HG03354 (cell line): ENCODE data around the gene DTL.

Experiments
- ATAC-seq: cut with Tn5 transposase; IDR thresholded peaks from one replicate; pipeline ENCODE4 v1.9.1; 2021; ENCODE audit warnings: mild to moderate bottlenecking; ENCODE audit not compliant: unreplicated experiment, poor library complexity, severe bottlenecking

Gene DTL

DNA sequence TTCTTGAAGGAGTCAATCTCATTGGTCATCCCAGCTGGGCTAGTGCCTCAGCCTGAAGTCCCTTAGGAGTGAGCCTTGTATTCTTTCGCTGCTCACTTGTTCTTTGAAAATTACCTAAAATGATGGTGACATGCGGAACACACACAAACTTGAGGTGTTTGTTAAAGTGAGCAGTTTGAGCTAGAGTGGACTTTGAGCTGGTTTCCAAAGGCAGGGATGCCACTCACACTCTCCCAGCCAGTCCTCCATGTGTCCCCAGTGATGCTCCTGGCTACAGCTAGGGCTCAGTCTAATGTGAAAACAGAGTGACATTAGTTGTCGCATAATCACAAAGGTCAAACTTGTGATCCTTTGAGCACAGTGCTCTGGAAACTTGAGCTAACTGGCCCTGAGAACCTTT lies 84.3 kb downstream of the DTL start:
- ATAC-seq, result no peak

DNA sequence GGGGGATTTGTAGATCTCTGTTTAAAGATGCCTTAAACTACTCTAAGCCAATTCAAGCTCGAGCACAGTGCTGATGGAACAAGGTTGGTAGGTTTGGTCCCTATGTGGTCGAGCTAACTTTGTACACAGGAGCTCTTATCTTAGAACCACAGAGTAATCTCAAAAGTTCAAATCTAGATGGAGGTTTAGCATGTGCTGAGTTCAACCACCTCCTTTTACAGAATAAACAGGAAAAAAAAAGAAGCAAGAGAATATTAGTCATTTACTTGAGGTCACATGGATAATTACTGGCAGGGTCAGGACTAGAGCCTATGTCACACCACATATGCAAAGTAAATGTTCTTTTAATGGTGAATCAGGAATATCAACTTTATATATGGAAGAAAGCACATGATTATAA lies 86.2 kb downstream of the DTL start:
- no peak for ATAC-seq

DNA sequence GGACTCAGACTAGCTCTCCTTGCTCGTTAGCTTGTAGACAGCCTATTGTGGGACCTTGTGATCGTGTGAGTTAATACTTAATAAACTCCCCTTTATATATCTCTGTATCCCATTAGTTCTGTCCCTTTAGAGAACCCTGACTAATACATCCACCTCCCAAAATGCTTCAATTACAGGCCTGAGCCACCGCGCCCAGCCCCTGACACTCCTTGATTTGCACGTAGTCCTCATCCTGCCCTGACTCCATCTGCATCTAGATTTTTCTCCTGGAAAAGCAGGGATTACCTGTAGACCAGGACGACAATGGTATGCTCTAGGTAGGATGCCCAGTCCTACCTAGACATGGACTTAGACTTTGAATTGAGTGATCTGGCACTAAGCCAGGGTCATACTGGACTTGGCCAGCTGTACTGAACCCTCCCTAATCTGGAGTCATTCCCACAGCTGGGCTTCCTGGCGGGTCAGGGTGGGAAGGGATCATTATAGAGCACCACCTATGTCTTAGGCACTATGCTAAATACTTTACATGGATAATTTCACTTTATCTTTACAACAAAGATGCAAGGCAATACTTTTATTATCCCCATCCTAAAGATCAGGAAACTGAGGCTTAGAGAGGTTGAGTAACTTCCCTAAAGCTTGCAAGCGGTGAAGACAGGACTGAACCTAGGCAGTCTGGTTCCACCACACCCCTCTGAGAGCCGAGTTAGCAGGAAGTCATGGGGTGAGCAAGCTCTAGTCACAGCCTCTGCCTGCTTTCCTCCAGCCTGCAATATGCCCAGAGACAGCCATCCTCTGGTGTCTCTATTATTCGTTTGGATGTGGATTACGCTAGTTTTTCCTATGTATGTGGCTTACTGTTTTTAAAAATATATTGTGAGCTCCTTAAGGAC lies 89.4 kb downstream of the DTL start:
- ATAC-seq, result no peak

DNA sequence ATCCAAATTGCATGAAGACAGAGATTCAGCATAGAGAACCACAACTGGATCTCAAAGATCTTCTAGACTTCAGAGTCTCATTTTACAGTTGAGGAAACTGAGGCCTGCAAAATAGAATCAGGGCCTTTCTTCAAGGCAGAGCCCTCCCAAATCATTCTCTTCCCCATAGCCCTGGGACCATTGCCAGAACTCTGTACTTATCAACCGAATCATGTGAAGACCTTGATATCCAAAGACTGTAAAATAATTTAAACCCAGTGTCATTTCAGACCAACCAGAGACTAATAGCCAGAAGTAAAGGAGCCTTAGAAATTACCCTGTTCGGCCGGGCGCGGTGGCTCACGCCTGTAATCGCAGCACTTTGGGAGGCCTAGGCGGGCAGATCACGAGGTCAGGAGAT lies 90.1 kb downstream of the DTL start:
- no peak for ATAC-seq

DNA sequence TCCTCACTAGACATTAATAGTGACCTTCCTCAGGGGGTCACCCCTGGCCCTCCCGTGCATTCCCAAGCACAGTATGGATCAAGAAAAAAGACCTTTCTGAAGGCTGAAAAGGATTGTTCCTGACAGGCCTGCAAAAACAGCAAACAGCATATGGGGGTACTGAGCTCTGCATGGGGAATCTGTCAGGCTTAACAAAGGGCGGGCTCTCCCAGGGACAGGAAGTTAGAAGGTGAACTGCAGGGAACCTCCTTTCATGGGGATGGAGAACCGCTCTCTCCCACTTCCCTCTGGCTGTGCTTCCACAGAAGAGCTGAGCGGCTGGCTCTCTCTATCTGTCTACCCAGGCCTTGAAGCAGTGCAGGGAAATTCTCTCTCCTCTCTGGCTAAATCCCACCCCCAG lies 91.7 kb downstream of the DTL start:
- no peak for ATAC-seq

DNA sequence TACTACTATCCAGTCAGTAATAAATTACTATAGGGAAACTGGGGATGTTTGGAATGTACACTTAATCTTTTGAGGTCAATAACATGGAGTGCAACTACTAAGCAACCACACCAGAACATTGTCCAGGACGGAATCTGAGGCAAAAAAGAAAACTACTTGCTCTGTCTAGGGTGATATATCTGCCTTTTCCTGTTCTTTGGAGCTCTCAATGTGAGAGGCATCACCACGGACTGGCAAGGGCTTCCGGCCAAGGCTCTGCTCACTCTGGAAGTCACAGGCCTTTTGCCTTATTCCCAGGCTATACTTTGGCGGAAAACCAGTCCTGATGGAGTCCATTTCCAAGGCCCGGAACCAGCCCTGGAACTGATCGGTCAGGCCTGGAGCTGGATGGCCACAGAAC lies 94.2 kb downstream of the DTL start:
- ATAC-seq, result no peak

DNA sequence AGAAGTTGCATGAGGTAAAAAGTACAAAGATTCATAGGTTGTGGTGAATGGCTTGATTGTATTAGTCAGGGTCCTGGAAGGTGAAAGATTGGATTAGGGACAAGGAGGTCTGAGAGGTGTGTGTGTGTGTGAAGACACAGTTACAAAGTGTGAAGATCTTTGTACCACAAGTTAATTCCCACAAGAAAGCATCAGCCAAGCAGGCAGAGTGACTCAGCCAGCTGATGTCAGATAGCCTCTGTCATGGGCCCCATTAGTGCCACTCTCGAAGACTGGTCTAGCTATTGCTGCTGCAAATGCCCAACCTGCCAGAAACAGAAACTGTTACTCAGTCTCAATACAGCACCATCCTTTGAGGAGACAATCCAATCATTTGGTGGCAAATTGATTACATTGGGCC lies 96.5 kb downstream of the DTL start:
- ATAC-seq, result no peak

DNA sequence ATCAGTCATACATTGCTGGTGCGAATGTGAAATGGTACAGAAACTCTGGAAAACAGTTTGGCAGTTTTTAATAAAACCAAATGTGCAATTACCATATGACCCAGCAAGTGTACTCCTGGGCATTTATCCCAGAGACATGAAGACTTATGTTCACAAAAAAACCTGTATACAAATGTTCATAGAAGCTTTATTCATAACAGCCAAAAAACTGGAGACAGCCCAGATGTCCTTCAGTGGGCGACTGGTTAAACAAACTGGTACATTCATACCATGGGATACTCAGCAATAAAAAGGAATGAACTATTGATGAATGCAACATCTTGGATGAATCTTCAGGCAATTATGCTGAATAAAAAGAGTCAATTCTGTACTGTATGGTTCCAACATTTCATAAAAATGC lies 97.8 kb downstream of the DTL start:
- no peak for ATAC-seq

DNA sequence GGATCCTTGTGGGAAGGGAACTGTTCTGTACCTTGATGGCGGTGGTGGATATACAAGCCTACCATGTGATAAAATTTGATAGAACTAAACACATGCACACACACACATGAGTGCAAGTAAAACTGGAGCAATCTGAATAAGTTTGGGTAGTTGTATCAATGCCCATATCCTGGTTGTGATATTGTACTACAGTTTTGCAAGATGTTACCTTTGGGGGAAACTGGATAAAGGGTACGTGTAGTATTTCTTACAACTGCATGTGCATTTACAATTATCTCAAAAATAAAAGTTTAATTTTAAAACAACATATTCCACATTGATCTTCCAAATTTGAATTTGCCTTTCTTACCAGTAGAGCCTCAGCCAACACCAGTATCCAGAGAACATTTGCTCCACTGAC lies 99.6 kb downstream of the DTL start:
- no peak for ATAC-seq

DNA sequence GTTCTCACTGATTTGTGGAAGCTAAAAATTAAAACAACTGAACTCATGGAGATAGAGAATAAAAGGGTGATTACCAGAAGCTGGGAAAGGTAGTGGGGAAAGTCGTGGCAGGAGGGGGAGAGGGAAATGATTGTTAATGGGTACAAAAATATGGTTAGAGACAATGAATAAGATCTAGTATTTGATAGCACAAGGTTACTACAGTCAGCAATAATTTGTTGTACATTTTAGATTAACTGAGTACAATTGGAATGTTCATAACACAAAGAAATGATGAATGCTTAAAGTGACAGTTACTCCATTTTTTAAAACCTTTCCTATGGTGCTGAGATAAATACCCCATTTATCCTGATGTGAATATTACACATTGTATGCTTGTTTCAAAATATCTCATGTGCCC lies 102.3 kb downstream of the DTL start:
- no peak for ATAC-seq

DNA sequence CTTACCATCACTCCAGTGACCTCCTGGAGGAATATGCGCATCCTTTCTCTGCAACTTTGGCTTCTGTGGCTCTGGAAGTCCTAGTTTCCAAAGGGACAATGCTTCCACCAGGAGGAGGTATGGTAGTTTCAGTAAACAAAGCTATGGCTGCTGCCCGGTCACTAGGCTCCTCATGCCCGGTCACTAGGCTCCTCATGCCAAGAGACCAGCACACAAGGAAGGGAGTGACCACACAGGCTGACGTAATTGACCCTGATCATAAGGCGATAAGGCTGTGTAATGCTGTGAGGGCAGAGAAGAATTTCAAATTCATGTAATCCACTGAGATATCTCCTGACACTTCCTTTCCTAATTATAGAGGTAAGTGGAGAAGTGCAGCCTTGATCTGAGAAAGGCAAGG lies 102.9 kb downstream of the DTL start:
- ATAC-seq, result no peak

DNA sequence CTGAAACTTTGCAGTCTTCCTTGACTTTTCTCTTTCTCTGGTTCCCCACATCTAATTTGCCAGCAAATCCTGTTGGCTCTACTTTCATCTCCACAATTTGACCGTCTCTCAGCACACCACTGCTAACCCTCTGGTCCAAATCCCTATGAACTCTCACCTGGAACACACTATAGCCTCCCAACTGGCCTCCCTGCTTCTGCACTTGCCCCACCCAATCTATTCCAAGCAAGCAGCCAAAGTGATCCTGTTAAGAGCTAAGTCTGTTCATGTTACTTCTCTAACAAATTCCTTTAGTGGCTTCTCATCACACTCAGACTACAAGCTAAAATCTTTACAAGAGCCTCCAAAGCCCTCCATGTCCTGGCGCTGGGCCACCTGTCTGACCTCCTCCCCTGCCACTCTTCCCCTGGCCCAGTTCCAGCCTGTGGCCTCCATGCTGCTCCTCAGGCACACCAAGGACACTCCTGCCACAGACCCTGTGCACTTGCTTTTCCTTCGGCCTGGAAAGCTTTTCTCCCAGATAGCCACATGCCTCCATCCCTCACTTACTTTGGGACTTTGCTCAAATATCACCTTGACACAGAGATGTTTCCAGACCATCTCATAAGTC lies 104.1 kb downstream of the DTL start:
- no peak for ATAC-seq

DNA sequence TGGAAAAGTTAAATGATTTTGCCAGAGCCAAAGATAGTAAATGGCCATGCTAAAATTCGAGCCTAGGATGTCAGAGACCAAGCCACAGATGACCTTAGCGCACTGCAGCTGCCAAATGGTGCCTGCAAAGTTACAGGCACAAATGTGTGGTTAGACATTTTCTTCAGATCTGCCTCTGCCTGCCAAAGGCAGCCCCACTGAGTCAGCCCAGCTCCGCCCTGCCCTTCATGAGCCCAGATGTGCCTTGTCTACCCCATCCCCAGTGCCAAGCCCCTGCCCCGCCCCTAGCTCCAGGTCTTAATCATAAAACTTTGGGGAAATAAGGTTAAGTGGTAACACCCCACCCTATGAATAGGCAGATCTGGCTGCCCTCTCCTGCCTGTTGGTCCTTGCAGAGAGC lies 105.9 kb downstream of the DTL start:
- ATAC-seq, result no peak

DNA sequence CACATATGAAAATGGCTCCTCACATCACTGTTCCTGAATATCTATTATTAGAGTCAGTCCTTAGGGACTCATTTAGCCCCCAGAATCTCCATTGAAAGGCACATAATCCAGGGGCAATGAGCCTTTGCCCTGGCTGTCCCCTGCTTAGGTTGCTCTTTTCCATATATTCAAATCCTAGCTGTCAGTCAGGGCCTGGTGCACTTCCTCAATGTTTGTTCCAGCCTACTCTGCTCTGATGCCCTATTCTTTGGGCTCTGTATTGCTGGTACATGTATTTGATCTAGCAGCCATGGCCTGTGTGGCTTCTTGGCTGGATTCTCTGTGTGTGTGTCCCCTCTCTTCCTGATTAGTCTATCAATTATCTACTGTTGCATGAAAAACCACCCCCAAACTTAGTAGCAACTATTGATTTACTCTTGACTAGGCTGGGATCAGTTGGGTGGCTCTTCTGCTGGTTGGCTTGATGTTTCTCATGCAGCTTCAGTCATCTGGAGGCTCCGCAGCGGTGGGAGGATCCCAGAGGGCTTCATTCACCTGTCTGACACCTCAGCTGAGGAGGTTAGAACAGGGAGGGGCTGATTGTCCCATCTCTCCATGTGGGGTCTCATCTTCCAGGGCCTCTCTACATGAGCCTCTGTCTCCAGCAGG lies 107.5 kb downstream of the DTL start:
- ATAC-seq, result no peak

DNA sequence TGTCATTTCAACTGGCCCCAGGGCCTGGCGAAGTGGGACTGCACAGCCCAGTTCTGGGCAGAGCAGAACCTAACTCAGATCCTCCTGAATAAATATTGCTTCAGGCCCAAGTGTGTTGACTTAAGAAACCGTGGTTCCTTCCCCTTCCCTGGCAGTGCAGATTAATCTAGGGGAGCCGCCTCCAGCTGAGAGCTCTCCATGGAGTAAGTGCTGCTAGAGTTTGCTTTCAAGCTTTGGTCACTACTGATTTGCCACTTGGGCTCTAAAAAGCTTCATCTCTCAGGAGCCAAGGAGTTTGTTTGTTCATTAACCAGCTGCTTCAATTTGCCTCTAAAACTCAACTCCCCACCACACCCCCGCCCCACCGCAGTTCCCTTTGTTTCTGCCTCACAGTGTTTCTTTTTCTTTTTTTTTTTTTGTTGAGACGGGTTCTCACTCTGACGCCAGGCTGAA lies 112.1 kb downstream of the DTL start:
- no peak for ATAC-seq

DNA sequence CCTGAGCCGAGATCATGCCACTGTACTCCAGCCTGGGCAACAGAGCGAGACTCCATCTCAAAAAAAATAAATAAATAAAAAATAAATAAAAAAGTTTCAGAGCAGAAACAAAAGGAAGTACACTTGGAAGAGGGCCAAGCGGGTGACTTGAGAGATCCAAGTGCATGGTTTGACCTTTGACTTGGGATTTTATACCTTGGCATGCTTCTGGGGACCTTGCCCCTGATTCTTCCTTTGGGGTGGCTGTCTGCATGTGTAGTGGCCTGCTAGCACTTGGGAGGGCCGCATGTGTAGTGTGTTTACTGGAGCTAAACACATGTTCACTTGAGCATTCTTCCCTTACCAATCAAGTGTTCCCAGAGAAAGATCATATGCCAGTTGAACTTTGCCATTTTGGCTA lies 114.0 kb downstream of the DTL start:
- ATAC-seq, result no peak

DNA sequence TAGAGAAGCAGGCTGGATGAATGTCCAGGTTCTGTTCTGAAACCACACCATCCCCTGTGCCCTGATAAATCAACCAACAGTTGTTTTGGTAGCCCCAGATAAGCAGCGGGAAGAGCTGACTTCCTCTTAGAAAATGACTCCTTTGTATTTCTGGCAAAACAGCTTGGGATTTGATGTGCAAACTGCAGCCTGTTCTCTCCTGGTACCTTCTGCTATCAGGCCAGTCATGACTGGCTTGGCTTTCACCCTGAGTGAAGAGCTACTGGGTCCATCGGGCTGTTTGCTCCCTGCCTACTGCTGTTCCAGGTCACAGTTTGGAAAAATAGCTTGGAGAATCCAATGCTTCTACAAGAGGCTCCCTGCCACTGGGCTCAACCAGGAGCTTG lies 116.8 kb downstream of the DTL start:
- no peak for ATAC-seq

DNA sequence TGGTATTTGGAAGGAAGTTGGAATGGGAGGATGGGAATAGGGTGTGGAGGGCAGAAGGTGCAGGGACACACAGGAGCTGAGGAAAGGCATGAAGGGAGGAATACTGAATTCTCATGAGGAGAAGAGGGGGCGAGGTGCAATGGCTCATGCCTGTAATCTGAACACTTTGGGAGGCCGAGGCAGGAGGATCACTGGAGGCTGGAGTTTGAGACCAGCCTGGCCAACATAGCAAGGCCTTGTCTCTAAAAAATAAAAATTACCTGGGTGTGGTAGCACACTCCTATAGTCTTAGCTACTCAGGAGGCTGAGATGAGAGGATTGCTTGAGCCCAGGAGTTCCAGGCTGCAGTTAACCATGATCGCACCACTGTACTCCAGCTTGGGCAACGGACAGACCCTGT lies 117.3 kb downstream of the DTL start:
- ATAC-seq, result no peak

DNA sequence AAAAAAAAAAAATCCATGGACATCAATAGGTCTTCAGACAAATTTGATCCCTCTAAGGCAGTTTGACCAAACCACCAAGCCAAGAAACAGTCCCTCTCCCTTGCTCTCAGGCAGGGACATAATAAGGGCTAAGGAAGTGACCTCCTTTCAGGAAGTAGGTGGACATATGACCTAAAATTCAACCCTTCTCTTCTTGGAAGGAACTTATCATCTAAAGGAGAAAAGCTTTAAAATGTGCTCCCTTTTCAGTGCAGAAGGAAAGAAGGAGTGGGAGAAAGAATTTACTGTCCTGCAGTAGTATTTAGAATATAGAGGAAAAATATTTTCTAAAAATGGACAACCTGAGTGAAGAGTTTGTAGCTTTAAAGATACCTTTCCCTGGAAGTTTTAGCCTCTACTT lies 118.1 kb downstream of the DTL start:
- no peak for ATAC-seq
